Measurements from ENCODE around the gene MYCN. TPM values are rescaled to one million over a fixed set of nuclear protein-coding genes. Genes with fewer than 3 reads are reported as not detected.

The MYCN gene
- total RNA-seq, 1 experiment from 2014 or later = not detected

DNA sequence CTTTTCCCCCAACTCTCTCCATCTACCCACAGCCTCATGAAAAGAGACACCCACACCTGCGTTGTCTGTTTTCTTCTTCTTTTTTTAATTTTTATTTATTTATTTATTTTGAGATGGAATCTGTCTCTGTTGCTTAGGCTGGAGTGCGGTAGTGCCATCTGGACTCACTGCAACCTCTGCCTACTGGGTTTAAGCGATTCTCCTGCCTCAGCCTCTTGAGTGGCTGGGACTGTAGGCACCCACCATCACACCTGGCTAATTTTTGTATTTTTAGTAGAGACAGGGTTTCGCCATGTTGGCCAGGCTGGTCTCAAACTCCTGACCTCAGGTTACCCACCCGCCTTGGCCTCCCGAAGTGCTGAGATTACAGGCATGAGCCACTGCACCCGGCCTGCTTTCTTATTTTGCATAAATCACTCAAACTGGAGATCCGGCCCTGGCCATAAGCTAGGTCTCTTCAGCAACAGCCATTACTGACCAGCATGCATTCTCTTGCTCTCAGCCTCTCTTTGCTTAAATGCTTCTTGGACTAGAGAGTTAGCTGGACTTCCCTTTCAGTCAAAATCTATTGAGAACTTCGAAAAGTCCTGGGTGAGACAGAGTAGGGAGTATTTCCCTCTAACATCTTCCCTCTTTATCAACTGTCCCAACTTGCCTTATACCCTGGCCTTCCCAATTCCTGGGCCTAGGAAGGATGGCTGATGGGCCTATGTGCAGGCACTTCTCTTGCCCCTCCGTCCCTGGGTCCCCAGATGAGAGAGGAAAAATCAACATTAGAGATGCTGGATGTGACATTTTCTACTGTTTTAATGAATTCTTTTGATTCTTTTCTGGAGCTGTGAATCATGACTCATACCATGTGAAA, 27.3 kb downstream of the MYCN start:
- no peak for DNase-seq (ENCODE audit: low read depth)
- in situ Hi-C loops (cut with HindIII; ENCODE audit: low pct_unique_long_range_greater_than_20kb, low sequenced_read_pairs) = no loop called here

DNA sequence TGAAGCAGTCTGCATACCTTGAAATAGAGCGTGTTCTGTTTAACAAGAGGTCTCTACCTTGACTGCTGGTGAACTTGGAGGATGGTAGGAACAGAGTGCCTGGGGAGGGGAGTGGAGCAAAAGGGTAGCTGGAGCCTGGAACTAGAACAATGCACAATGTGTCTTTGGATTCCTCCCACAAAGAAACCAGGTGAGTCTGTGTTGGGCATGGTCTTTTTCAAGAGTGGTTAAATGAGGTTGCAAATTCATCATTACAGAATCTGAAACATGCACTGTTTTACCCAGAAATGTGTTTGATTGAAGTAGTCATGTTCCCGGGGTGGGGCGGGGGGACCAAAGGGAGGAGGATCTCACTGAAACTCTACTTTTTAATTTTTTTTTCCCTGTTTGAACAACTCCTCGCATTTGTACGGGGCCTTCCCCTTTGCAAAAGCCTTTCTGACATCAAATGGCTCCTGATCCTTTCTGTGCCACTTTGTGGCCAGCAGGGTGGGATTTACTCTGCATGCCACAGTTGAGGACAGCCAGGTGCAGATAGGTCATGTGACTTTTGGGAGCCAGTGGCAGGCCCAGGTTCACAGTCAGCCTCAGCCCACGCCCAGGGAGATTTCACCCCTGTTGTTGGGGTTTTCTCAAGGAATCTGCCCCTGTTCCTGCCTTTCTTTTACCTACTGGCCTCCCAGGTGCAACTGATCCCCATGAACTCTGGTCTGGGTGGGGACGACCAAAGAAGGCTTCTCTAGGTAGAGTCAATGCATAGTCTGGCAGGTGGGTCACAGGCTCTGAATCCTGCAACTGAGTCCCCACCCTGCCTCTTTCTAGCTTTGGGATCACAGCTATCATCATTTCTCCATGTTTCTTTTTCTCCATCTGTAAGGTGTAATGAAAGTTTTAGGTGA, 28.2 kb downstream of the MYCN start:
- no peak for DNase-seq (ENCODE audit: low read depth)
- in situ Hi-C loops (cut with HindIII; ENCODE audit: low pct_unique_long_range_greater_than_20kb, low sequenced_read_pairs) = no loop called here

DNA sequence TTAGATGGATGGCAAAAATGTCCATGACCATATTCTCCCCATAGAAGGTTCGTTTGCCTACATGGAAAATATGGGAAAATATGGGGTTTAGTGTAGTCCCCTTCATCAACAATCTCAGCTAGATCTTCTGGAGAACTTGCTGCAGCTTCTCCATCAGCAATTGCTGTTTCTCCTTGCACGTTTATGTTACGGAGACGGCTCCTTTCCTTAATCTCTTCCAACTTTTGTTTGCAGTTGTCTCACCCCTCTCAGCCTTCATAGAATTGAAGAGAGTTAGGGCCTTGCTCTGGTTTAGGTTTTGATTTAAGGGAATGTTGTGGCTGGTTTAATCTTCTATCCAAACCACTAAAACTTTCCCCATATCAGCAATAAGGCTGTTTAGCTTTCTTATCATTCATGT, 28.9 kb downstream of the MYCN start:
- DNase-seq (ENCODE audit: low read depth) = no peak
- in situ Hi-C loops (cut with HindIII; ENCODE audit: low pct_unique_long_range_greater_than_20kb, low sequenced_read_pairs) = no loop called here

DNA sequence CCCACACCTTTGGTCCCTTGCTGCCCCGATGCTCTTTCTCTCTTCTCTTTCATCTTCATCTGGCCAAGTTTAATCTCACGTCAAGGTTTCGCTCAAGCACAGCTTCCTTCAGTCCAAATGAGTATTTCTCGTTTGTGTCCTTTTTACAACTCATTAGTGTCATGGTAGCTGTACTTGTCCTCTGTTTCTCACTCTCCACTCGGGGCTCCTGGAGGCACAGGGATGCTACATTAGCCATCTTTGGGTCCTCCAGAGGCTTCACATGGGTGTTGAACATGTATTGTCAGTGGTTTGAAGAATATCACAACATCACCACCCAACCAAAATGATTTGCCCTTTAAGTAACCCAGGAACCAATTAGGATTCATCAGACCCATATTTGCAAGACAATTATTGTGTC, 30.4 kb downstream of the MYCN start:
- DNase-seq (ENCODE audit: low read depth) = no peak
- in situ Hi-C loops (cut with HindIII; ENCODE audit: low pct_unique_long_range_greater_than_20kb, low sequenced_read_pairs) = no loop called here

DNA sequence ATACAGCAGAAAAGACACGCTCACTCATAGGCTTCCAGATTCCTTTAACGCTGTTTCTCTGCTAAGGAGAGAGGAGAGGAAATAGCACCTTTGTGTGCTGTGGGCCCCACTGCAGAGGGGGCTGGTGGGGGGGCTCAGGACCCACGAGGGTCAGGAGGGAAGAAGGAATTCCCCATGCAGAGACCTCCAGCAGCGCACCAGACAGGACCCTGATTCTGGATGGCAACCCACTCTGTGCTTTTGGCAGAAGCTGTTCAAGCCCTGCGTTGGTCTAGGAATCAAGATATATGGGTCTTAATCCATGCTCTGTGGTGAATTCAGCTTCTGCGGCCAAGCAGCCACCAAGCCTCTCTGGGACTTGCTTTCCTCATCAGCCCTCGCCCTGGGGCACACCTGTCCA, 31.0 kb downstream of the MYCN start:
- in situ Hi-C loops (cut with HindIII; ENCODE audit: low pct_unique_long_range_greater_than_20kb, low sequenced_read_pairs) = no loop called here

DNA sequence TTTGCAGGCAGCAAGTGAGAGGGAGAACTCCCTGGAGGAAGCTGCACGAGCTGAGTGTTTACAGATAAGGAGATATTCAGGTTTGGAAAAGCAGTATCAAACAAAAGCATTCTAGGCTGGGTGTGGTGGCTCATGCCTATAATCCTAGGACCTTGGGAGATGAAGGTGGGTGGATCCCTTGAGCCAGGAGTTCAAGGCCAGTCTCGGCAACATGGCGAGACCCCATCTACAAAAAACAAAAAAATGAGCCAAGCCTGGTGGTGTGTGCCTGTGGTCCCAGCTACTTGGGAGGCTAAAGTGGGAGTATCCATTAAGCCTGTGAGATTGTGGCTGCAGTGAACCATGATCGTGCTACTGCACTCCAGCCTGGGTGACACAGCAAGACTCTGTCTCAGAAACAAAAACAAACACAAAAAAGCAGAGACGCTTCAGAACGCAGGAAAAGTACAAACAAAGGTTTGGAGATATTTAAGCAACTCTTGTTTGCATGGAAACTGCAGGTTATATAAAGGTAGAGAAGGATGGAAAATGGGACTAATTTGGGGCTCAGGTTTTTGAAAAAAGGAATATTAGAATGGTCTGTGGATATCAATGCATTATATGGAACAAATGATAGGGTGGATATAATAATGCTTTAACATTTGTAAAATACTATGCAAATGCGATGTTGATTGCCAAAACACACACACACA, 31.6 kb downstream of the MYCN start:
- DNase-seq (ENCODE audit: low read depth) = no peak
- in situ Hi-C loops (cut with HindIII; ENCODE audit: low pct_unique_long_range_greater_than_20kb, low sequenced_read_pairs) = no loop called here

More for the DNA sequence above, 31.0 kb downstream of the MYCN start:
- no peak for DNase-seq (ENCODE audit: low read depth)

DNA sequence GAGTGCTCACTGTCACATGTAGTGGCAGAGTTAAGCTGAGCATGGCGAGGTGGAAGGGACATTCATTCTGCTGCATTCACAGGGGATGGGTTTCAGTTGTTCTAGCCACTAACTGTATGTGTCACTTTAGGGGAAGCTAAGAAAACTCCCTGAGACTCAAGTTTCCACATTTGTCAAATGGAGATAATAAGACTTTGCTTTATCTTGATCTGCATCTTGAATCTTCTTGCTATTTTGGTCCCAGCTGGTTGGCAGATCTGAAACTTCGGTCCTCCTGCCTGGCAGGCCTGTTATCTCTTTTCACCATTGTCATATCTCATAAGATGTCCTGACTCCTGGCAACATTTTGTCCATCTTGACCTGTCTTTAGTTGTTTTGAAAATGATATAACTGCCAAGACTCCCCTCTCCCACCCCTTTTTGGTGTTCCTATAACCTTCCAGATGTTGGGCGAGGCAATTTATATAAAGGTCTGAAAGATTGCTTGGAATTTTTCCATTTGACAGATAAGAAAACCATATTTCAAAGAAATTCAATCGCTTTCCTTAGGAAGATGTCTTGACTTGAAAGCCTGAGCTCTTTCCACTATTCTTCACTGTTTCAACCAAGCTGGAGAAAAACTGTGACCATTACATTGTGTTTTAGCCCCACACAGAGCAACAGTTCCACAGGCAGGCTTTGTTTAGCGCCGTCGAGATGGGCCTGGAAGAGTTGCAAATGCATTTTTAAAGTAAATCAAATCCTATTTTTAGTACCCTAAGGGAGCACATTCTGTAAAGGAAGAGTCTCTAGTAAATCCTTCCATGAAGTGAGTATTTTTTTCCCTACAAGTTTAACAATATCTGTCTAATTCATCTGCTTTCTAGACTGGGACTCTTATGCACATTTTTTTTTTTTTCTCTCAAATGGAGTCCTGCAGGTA, 33.4 kb downstream of the MYCN start:
- in situ Hi-C loops (cut with HindIII; ENCODE audit: low pct_unique_long_range_greater_than_20kb, low sequenced_read_pairs) = no loop called here

DNA sequence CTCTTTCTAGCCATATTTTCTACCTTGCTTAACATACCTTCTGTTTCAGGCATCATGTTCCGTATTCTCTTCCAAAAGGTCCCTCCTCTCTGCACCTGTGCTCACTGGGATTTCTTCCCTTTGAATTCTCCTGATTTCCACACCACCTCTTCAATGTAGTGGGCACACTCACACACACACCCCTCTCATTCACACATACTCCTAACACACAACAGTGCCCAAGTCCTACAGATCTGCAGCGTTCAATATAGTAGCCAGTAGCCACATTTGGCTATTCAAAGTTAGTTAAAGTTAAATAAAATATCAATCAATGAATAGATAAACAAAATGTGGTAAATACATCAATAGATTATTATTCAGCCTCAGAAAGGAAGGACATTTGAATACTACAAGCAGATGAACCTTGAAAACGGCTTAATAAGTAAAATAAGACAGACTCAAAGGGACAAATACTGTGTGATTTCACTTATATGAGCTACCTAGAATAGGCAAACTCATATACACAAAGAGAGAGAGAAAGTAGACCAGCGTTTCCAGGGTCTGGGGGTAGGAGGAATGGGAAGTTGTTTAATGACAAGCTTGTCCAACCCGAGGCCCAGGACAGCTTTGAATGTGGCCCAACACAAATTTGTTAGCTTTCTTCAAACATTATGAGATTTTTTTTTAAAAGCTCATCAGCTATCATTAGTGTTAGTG, 34.4 kb downstream of the MYCN start:
- in situ Hi-C loops (cut with HindIII; ENCODE audit: low pct_unique_long_range_greater_than_20kb, low sequenced_read_pairs) = no loop called here

More for the DNA sequence above, 33.4 kb downstream of the MYCN start:
- no peak for DNase-seq (ENCODE audit: low read depth)

DNA sequence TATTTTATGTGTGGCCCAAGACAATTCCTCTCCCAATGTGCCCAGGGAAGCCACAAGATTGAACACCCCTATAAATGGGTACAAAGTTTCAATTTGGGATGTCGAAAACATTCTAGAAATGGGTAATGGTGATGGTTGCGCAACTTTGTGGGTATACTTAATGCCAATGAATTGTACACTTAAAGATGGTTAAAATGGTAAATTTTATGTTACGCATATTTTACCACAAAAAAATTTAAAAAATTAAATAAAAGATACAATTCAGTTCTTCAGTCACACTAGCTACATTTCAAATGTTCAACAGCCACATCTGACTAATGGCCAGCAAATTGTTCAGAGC, 34.9 kb downstream of the MYCN start:
- no peak for DNase-seq (ENCODE audit: low read depth)
- in situ Hi-C loops (cut with HindIII; ENCODE audit: low pct_unique_long_range_greater_than_20kb, low sequenced_read_pairs) = no loop called here

More for the DNA sequence above, 34.4 kb downstream of the MYCN start:
- DNase-seq (ENCODE audit: low read depth) = no peak

DNA sequence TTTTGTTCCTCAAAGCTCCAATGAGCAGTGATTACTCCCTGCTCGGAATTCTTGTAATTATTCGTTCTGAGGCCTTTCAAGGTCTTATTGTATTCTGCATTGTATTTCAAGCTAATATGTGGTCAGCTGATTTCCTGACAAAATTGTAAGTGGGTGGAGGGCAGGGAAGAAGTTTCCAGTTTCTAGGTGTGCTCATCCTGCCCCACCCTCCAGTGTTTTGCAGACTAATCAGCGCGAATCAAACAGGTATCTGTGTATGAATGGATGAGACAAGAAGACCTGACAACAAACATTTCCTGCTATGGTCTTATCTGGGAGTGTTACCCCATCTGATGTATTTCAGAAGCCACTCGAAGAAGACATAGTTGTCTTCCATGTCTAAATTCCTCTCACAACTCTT, 35.3 kb downstream of the MYCN start:
- DNase-seq (ENCODE audit: low read depth) = no peak
- in situ Hi-C loops (cut with HindIII; ENCODE audit: low pct_unique_long_range_greater_than_20kb, low sequenced_read_pairs) = no loop called here

DNA sequence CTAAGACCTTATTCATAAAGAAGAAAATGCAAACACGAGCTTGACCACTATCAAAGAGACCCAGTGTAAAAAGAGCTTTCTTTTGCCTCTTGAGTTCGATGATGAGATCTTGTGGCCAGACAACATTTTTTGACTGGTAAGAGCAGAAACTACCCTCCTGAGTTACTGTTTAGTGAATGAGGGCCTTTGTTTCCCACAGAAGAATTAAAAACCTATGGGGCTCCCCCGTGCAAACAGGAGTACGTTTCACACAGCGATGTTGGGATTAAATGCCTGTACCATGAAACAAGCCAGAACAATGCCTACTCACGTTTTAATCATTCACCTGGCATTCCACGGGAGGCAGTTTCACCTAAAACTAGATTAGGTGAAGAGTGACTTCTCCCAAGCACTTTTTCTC, 36.0 kb downstream of the MYCN start:
- DNase-seq (ENCODE audit: low read depth) = no peak
- in situ Hi-C loops (cut with HindIII; ENCODE audit: low pct_unique_long_range_greater_than_20kb, low sequenced_read_pairs) = no loop called here

DNA sequence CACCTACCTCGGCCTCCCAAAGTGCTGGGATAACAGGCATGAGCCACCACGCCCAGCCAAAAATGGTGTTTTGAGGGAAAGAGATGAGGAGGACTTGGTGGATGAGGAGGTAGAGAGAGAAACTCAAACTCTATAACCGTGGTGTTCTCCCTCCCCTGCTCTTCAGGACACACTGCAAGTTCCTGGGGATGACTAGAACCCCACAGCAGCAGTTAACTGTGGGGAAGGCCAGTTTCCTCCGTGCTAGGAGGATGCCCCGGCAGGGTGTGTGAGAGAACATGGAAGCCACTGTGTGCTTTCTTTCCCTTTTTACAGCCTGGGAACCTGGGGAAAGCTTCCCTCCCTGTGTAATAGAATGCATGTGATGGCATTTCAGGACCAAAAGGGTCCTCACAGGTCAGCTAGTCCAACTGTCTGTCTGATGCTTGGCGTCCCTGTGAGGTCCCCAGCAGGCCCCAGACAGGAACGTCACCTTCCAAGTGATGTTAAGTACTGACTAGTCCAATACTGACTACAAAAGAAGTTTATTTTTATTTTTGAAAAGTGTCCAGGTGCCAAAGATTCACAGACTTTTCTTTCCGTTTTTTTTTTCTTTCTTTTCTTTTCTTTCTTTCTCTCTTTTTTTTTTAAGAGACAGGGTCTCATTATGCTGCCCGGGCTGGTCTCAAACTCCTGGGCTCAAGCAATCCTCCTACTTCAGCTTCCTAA, 38.9 kb downstream of the MYCN start:
- no peak for DNase-seq (ENCODE audit: low read depth)
- in situ Hi-C loops (cut with HindIII; ENCODE audit: low pct_unique_long_range_greater_than_20kb, low sequenced_read_pairs) = no loop called here

DNA sequence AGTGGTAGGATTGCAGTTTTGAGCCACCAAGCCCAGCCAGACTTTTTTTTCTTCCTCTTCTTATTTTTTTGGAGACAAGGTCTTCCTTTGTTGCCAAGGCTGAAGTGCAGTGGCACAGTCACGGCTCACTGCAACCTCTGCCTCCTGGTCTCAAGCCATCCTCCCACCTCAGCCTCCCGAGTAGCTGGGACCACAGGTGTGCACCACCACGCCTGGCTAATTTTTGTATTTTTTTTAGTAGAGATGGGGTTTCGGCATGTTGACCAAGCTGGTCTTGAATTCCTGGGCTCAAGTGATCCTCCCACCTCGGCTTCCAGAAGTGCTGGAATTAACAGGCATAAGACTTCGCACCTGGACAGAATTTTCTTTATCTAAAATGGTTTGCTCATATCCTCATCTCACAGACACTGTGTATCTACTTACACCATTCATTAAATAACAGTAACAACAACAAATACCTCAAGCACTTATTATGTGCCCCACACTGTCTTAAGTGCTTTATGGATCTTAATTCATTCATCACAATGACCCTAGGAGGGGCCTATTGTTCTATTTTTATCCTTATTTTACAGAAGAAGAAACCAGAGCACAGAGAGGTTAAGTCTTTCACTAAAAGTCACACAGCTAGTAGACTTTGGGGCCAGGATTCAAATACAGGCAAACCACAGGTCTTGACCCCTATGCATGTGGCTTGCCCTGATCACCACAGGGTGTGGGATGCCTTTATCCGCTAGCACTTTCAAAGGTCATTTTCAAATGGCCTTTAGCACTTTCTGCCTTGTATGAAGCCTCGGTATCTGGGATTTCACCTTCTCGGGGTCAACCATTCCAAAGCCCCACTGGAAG, 39.6 kb downstream of the MYCN start:
- in situ Hi-C loops (cut with HindIII; ENCODE audit: low pct_unique_long_range_greater_than_20kb, low sequenced_read_pairs) = no loop called here
- no peak for DNase-seq (ENCODE audit: low read depth)

DNA sequence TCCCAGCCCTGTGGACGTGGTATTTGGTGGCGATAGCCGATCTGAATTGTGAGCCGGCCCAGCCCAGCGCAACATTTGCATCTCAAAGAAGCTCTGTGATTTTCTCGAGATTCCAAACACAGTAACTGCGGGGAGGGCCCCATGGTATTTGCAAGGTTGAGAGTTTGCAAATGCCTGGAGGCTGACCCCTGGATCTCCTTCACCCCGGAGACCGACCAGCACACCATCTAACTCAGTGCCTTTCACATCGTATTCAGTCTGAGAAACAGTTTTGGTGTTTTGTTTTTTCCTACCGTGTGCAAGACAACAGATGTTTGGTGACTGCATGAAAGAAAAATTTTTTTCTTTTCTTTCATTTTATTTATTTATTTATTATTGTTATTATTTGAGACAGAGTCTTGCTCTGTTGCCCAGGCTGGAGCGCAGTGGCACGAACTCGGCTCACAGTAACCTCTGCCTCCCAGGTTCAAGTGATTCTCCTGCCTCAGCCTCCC, 40.3 kb downstream of the MYCN start:
- DNase-seq (ENCODE audit: low read depth) = no peak
- in situ Hi-C loops (cut with HindIII; ENCODE audit: low pct_unique_long_range_greater_than_20kb, low sequenced_read_pairs) = no loop called here

DNA sequence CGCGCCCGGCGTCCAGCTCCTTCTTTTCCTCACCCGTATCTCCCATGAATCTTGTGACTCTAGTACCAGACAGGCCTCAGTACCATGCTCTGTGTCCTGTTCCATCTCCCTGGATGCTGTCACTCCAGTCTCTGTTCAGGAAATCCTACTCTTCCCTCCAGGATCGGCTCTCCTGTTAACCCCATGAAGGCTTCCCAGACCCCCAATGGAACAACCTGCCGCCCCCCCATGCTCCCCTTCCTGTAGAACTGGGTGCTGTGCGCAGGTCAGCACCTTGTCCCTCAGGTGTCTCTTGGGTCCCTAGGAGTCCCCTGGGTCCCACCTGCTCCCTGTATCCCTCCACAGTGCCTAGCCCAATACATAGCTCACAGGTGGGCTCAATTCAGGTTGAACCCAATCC, 41.3 kb downstream of the MYCN start:
- in situ Hi-C loops (cut with HindIII; ENCODE audit: low pct_unique_long_range_greater_than_20kb, low sequenced_read_pairs) = no loop called here
- DNase-seq (ENCODE audit: low read depth) = no peak

Data from Caki2 (cell line).